Measurements from ENCODE around the gene CYFIP1. TPM values are rescaled to one million over a fixed set of nuclear protein-coding genes. Genes with fewer than 3 reads are reported as not detected.
A peak's percentile ranks its signal among the peaks of the same experiment; 100 is the strongest.

The CYFIP1 gene
- total and polyA plus RNA-seq, 4 experiments from 2014 or later: 10.8 to 21.5 (median 16.5) TPM

DNA sequence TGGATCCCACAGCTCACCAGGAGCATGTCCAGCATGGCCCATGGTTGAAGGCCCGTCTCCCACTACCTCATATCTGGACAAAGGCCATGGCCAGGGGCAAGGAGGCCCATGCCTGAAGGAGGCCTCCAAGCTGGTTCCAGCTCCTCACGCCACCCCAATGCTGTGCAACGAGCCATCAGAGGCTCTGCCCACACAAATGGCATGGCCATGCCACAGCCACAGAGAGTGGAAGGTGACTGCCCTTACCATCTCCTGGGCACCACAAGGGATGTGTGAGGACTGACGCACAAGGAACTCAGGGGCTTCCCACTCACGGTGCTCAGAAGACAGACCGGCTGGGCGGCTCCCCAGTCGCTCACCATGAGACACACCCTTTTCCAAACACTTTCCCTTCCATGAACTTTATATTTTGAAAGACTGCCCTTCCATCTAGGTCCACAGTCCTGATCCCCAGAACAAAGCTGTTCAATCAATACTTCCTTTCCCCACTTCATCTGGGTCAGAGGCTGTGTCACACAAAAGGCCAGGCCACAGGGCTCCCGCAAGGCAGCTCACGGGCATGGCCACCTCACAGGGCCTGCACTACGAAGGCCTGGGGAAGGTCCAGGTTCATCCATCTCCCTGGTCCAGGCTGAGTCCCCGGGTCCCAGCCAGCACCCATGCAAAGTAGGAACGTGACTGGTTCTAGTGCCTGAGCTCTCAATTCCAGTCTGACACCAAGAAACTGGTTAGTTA lies 66.4 kb downstream of the CYFIP1 start:
- H3K9me3 ChIP-seq (ENCODE audit: control insufficient read depth in 1 of 2, low read length in 2 of 2): no peaks in the 10 kb centered on the region
- H3K27ac Mint-ChIP-seq: no peak overlapping the region
- no peak for DNase-seq
- peaks cover 21 to 56% of the 10 kb centered on the region in 2 donors for H3K36me3 Mint-ChIP-seq
- H3K9me3 Mint-ChIP-seq: no peaks in the 10 kb centered on the region
- H3K4me1 ChIP-seq (ENCODE audit: insufficient read depth, low read length): no peaks in the 10 kb centered on the region
- no peaks in the 10 kb centered on the region for H3K27me3 Mint-ChIP-seq
- POLR2A ChIA-PET (ENCODE audit: partially characterized antibody): no interaction called here
- intact Hi-C loops (cut with micrococcal nuclease): no loop called here
- H3K4me3 Mint-ChIP-seq: no peak overlapping the region
- H3K36me3 ChIP-seq (ENCODE audit: insufficient read depth, low read length): no peaks in the 10 kb centered on the region
- no peak overlapping the region for H3K4me3 ChIP-seq (ENCODE audit: low read length in 2 of 2)
- H3K4me1 Mint-ChIP-seq: no peaks in the 10 kb centered on the region
- no peaks in the 10 kb centered on the region for H3K27me3 ChIP-seq (ENCODE audit: insufficient read depth, low read length)
- no peak overlapping the region for H3K27ac ChIP-seq (ENCODE audit: low read depth, low read length)
- CTCF ChIA-PET (ENCODE audit: partially characterized antibody): interaction anchor here (0.9 kb wide), 1 partner anchor 8 kb away, joined by 3 read pairs; no protein-coding TSS in a partner anchor

DNA sequence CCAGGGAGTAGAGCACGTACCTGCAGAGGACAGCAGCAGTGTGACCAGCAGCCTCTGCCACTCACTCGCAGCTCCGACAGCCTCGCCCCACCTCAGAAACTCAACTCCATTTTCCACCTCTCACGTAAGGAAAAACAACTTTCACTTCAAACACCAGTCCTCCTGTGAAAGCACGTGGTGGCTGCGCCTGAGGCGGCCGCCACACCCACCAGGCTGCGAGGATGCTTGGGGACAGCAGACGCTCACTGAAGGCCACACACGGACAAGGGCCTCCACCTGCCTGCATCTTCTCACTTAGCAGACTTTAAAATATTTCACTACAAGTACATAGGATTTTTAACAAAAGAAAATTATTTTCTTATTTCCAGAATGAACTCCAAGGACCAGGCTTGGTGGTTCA lies 67.9 kb downstream of the CYFIP1 start:
- no peak overlapping the region for H3K4me3 ChIP-seq (ENCODE audit: low read length in 2 of 2)
- DNase-seq: no peak
- H3K36me3 ChIP-seq (ENCODE audit: insufficient read depth, low read length): no peaks in the 10 kb centered on the region
- H3K4me1 Mint-ChIP-seq: no peaks in the 10 kb centered on the region
- H3K9me3 Mint-ChIP-seq: no peaks in the 10 kb centered on the region
- no peak overlapping the region for H3K4me3 Mint-ChIP-seq
- H3K27ac Mint-ChIP-seq: no peak overlapping the region
- peaks cover 28 to 65% of the 10 kb centered on the region in 2 donors for H3K36me3 Mint-ChIP-seq
- CTCF ChIA-PET (ENCODE audit: partially characterized antibody): no interaction called here
- no peaks in the 10 kb centered on the region for H3K9me3 ChIP-seq (ENCODE audit: control insufficient read depth in 1 of 2, low read length in 2 of 2)
- intact Hi-C loops (cut with micrococcal nuclease): no loop called here
- no peaks in the 10 kb centered on the region for H3K27me3 ChIP-seq (ENCODE audit: insufficient read depth, low read length)
- POLR2A ChIA-PET (ENCODE audit: partially characterized antibody): no interaction called here
- H3K4me1 ChIP-seq (ENCODE audit: insufficient read depth, low read length): no peaks in the 10 kb centered on the region
- no peak overlapping the region for H3K27ac ChIP-seq (ENCODE audit: low read depth, low read length)
- no peaks in the 10 kb centered on the region for H3K27me3 Mint-ChIP-seq

DNA sequence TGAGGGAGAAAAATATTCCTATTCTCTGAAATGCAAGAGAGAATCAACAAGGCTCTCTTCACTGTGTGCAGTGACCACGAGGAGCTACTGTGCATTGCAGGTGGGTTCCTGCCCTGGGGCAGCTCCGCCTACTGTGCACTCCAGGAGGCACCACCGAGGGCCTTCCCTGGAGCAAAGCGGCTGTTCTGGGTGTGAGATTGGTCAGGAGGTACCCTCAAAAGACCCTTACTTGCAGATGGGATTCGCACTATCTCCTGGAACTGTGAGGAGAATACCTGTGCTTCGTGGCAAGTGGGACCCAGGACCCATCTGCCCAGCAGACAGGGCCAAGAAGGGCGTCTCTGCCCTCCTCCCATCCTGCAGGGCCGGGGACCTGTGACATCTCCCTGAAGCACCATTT lies 68.9 kb downstream of the CYFIP1 start:
- H3K4me3 Mint-ChIP-seq: no peak overlapping the region
- ChIA-PET CTCF (ENCODE audit: partially characterized antibody) (no interaction called here), POLR2A (ENCODE audit: partially characterized antibody) (no interaction called here)
- no peak overlapping the region for H3K4me3 ChIP-seq (ENCODE audit: low read length in 2 of 2)
- no peaks in the 10 kb centered on the region for H3K9me3 Mint-ChIP-seq
- H3K36me3 ChIP-seq (ENCODE audit: insufficient read depth, low read length): no peaks in the 10 kb centered on the region
- no peaks in the 10 kb centered on the region for H3K27me3 Mint-ChIP-seq
- H3K9me3 ChIP-seq (ENCODE audit: control insufficient read depth in 1 of 2, low read length in 2 of 2): no peaks in the 10 kb centered on the region
- no peak overlapping the region for H3K27ac ChIP-seq (ENCODE audit: low read depth, low read length)
- no peaks in the 10 kb centered on the region for H3K27me3 ChIP-seq (ENCODE audit: insufficient read depth, low read length)
- DNase-seq: no peak
- no peaks in the 10 kb centered on the region for H3K4me1 ChIP-seq (ENCODE audit: insufficient read depth, low read length)
- H3K4me1 Mint-ChIP-seq: no peaks in the 10 kb centered on the region
- no peak overlapping the region for H3K27ac Mint-ChIP-seq
- H3K36me3 Mint-ChIP-seq: peaks cover 31 to 62% of the 10 kb centered on the region in 2 donors
- intact Hi-C loops (cut with micrococcal nuclease): no loop called here

DNA sequence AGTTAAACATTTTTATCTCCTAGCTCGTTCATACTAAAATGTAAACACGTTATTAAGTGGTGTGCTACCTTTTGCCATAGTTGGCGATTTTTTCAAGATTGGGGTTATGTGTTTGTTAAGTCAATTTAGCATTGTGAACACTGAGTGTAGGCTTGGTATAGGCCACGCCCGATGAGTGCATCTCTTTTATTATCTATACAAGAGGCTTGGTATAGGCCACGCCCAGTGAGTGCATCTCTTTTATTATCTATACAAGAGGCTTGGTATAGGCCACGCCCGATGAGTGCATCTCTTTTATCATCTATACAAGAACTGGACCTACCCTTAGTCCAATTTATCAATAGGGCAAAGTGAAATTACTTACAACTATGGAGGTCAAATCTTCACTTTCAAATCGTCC lies 71.3 kb downstream of the CYFIP1 start:
- H3K4me1 Mint-ChIP-seq: no peaks in the 10 kb centered on the region
- CTCF ChIA-PET (ENCODE audit: partially characterized antibody): no interaction called here
- no peak for DNase-seq
- H3K4me3 ChIP-seq (ENCODE audit: low read length in 2 of 2): no peak overlapping the region
- intact Hi-C loops (cut with micrococcal nuclease): no loop called here
- H3K36me3 ChIP-seq (ENCODE audit: insufficient read depth, low read length): no peaks in the 10 kb centered on the region
- no peak overlapping the region for H3K27ac ChIP-seq (ENCODE audit: low read depth, low read length)
- no peaks in the 10 kb centered on the region for H3K27me3 ChIP-seq (ENCODE audit: insufficient read depth, low read length)
- no peaks in the 10 kb centered on the region for H3K9me3 ChIP-seq (ENCODE audit: control insufficient read depth in 1 of 2, low read length in 2 of 2)
- H3K9me3 Mint-ChIP-seq: no peaks in the 10 kb centered on the region
- POLR2A ChIA-PET (ENCODE audit: partially characterized antibody): no interaction called here
- H3K36me3 Mint-ChIP-seq: peaks cover 28 to 48% of the 10 kb centered on the region in 2 donors
- H3K27ac Mint-ChIP-seq: no peak overlapping the region
- H3K4me3 Mint-ChIP-seq: no peak overlapping the region
- no peaks in the 10 kb centered on the region for H3K4me1 ChIP-seq (ENCODE audit: insufficient read depth, low read length)
- no peaks in the 10 kb centered on the region for H3K27me3 Mint-ChIP-seq

DNA sequence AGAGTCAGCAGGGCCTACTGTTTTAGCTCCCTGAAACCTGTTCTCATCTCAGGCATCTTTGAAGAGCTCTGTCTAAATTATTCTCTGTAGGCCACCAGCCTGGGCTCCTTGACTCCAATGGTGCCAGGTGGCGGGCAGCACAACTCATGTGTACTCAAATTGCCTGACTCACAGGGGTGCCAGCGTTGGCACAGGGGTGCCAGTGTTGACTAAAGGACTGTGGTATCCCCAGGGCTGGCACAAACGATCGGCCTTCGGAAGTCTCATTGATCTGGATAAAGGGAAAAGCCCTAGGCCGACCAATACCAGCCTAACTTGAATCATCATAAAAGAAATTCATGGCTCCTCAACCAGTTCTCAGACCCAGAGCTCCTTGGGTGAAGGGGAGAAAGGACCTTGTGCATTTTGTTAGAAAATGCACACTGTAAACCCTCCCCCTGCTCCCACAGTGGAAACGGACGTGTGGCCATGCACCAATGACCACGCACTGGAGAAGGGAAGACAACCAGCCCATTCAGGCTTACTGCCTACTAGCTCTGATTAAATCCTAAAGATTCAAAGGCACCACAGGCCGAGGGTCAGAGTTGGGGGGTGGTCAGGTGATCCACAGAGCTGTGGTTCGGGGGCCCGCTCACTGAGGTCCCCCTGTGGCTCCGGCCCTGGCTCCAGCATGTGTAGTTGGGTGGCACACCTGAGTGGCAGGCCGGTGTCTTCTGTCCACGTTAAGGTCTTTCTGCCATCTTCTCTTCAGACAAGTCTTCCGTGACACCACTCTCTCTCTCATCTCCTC lies 72.8 kb downstream of the CYFIP1 start:
- no peak for DNase-seq
- CTCF ChIA-PET (ENCODE audit: partially characterized antibody): no interaction called here
- Histone ChIP-seq H3K36me3 (ENCODE audit: insufficient read depth, low read length) (no peaks in the 10 kb centered on the region), H3K4me3 (ENCODE audit: low read length in 2 of 2) (no peak overlapping the region), H3K27me3 (ENCODE audit: insufficient read depth, low read length) (no peaks in the 10 kb centered on the region), H3K9me3 (ENCODE audit: control insufficient read depth in 1 of 2, low read length in 2 of 2) (no peaks in the 10 kb centered on the region), H3K27ac (ENCODE audit: low read depth, low read length) (no peak overlapping the region), H3K4me1 (ENCODE audit: insufficient read depth, low read length) (no peaks in the 10 kb centered on the region)
- H3K27me3 Mint-ChIP-seq: no peaks in the 10 kb centered on the region
- no peak overlapping the region for H3K4me3 Mint-ChIP-seq
- no peaks in the 10 kb centered on the region for H3K4me1 Mint-ChIP-seq
- H3K9me3 Mint-ChIP-seq: no peaks in the 10 kb centered on the region
- H3K27ac Mint-ChIP-seq: no peak overlapping the region
- POLR2A ChIA-PET (ENCODE audit: partially characterized antibody): no interaction called here
- peaks cover 36 to 44% of the 10 kb centered on the region in 2 donors for H3K36me3 Mint-ChIP-seq
- intact Hi-C loops (cut with micrococcal nuclease): no loop called here

DNA sequence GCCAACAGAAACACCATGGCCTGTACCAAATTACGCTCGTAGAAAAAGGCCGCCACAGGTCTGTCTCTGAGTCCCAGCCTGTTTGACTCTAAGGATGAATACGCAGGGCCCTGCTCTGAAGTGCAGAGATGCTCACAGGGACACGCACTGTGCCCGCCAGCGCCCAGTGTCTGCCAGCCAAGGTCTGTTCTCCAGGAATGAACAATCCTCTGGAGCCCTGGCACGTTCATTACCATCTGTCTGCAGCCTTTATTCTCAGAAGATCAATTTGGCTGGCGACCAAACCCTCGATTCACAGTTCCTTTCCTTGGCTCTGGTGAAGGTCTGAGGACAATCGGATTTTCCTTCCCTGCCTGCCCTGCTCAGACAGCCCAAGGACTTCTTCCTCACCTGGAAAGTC lies 75.4 kb downstream of the CYFIP1 start:
- Histone ChIP-seq H3K4me1 (ENCODE audit: insufficient read depth, low read length) (no peaks in the 10 kb centered on the region), H3K36me3 (ENCODE audit: insufficient read depth, low read length) (no peaks in the 10 kb centered on the region), H3K9me3 (ENCODE audit: control insufficient read depth in 1 of 2, low read length in 2 of 2) (no peaks in the 10 kb centered on the region), H3K27me3 (ENCODE audit: insufficient read depth, low read length) (no peaks in the 10 kb centered on the region), H3K27ac (ENCODE audit: low read depth, low read length) (no peak overlapping the region), H3K4me3 (ENCODE audit: low read length in 2 of 2) (no peak overlapping the region)
- Mint-ChIP-seq H3K9me3 (no peaks in the 10 kb centered on the region), H3K27ac (no peak overlapping the region), H3K4me1 (no peaks in the 10 kb centered on the region), H3K27me3 (no peaks in the 10 kb centered on the region), H3K36me3 (peaks cover 28% of the 10 kb centered on the region in 2 donors), H3K4me3 (no peak overlapping the region)
- intact Hi-C loops (cut with micrococcal nuclease): no loop called here
- no peak for DNase-seq
- POLR2A ChIA-PET (ENCODE audit: partially characterized antibody): no interaction called here
- CTCF ChIA-PET (ENCODE audit: partially characterized antibody): interaction anchor here (1.2 kb wide), 1 partner anchor 10 kb away, joined by 3 read pairs; no protein-coding TSS in a partner anchor

DNA sequence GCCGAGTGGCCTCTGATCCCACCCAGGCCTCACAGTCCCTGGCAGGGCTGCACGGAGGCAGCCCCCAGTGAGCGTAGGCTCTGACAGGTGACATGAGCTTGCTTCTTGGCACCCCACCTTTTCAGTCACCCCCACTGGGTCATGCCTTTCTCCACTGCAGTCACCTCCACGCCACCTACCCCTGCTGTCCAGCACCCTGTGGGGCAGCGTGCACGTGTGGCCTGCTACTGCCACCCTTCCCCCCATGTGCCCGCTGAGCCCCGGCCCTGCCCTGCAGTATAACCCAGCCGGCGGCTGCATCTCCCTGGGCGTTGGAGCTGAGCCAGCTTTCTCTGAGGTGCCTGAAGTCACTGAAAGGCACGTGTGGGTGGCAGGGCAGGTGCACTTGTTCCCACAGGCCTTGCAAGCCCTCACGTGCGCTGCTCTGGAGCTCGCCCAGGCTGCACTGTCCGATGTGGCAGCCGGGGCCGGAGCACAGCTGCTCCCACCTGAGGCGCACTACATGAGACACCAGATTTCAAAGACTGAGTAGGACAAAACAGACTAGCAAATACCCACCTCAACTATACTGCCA lies 76.1 kb downstream of the CYFIP1 start:
- H3K4me3 Mint-ChIP-seq: no peak overlapping the region
- H3K27ac Mint-ChIP-seq: peak overlapping the region in 1 of 7 donors; percentile 42
- POLR2A ChIA-PET (ENCODE audit: partially characterized antibody): no interaction called here
- Histone ChIP-seq H3K9me3 (ENCODE audit: control insufficient read depth in 1 of 2, low read length in 2 of 2) (no peaks in the 10 kb centered on the region), H3K36me3 (ENCODE audit: insufficient read depth, low read length) (no peaks in the 10 kb centered on the region), H3K27me3 (ENCODE audit: insufficient read depth, low read length) (no peaks in the 10 kb centered on the region), H3K27ac (ENCODE audit: low read depth, low read length) (no peak overlapping the region), H3K4me3 (ENCODE audit: low read length in 2 of 2) (no peak overlapping the region), H3K4me1 (ENCODE audit: insufficient read depth, low read length) (no peaks in the 10 kb centered on the region)
- CTCF ChIA-PET (ENCODE audit: partially characterized antibody): no interaction called here
- no peaks in the 10 kb centered on the region for H3K9me3 Mint-ChIP-seq
- H3K4me1 Mint-ChIP-seq: no peaks in the 10 kb centered on the region
- H3K27me3 Mint-ChIP-seq: no peaks in the 10 kb centered on the region
- DNase-seq: no peak
- peaks cover 24 to 28% of the 10 kb centered on the region in 2 donors for H3K36me3 Mint-ChIP-seq
- intact Hi-C loops (cut with micrococcal nuclease): no loop called here

All from CD4-positive, alpha-beta memory T cell (primary cell).